HepG2 (cell line): Measurements from ENCODE around the gene CGREF1.

Experiments
- ETV6 ChIP-seq: sonication (generic); formaldehyde crosslinking; conservative IDR thresholded peaks from 2 replicates; pipeline ENCODE4 v1.4.0; 2020; ENCODE audit warnings: missing genetic modification reagents
- GABPA ChIP-seq, 2 experiments: IDR thresholded peaks; 2 replicates each; pipeline ENCODE4 v1.6.1; 2011 to 2016; ENCODE audit warnings: low read depth in 2 of 2, low read length in 1 of 2, missing biosample characterization in 1 of 2, missing genetic modification characterization in 1 of 2
- NFYB ChIP-seq: sonication (generic); formaldehyde crosslinking; IDR thresholded peaks from 2 replicates; pipeline ENCODE4 v1.4.0; 2020; ENCODE audit warnings: missing genetic modification reagents
- RBM39 ChIP-seq: fragments of 200-400 bp; formaldehyde crosslinking; IDR thresholded peaks from one replicate; pipeline ENCODE4 v1.6.1; 2018; ENCODE audit warnings: antibody characterized with exemption, mild to moderate bottlenecking, low read depth, low read length; ENCODE audit not compliant: poor library complexity, severe bottlenecking
- SIX1 ChIP-seq: sonication (generic); formaldehyde crosslinking; IDR thresholded peaks from 2 replicates; pipeline ENCODE4 v1.4.0; 2020; ENCODE audit warnings: missing genetic modification reagents, borderline replicate concordance
- SSRP1 ChIP-seq: IDR thresholded peaks from 2 replicates; pipeline ENCODE4 v1.6.1; 2016; ENCODE audit warnings: control low read depth
- ZFP36L1 ChIP-seq: sonication (generic); formaldehyde crosslinking; IDR thresholded peaks from 2 replicates; pipeline ENCODE4 v1.8.0; 2022; ENCODE audit warnings: mild to moderate bottlenecking, missing genetic modification reagents, moderate library complexity
- ZNF333 ChIP-seq: sonication (generic); formaldehyde crosslinking; IDR thresholded peaks from 2 replicates; pipeline ENCODE4 v1.4.0; 2020; ENCODE audit warnings: mild to moderate bottlenecking, missing genetic modification reagents, borderline replicate concordance
- ZNF33A ChIP-seq: sonication (generic); formaldehyde crosslinking; IDR thresholded peaks from 2 replicates; pipeline ENCODE4 v1.5.1; 2020; ENCODE audit warnings: missing genetic modification reagents, mild to moderate bottlenecking, moderate library complexity, borderline replicate concordance
- ZNF761 ChIP-seq: sonication (generic); formaldehyde crosslinking; conservative IDR thresholded peaks from 2 replicates; pipeline ENCODE4 v1.4.0; 2020; ENCODE audit warnings: mild to moderate bottlenecking, missing genetic modification reagents
- TF ChIP-seq, protein P1 (sequence below): IDR thresholded peaks from 2 replicates; pipeline ENCODE4 v1.6.1; 2012; ENCODE audit warnings: low read depth, low read length, improper control_type of control experiment

- TF ChIP-seq ETV6 (CRISPR knock-in tag) (no peak), SSRP1 (CRISPR knock-in tag) (no peak), GABPA (IDR thresholded peaks at IDR 0.05; ENCODE audit: low read depth, low read length) (no peak), GABPA (CRISPR knock-in tag; IDR thresholded peaks at IDR 0.05; ENCODE audit: low read depth) (no peak), ZFP36L1 (no peak), NFYB (CRISPR knock-in tag) (no peak), SIX1 (CRISPR knock-in tag) (no peak), RBM39 (no peak), ZNF33A (no peak), ZNF761 (CRISPR knock-in tag) (no peak), ZNF333 (CRISPR knock-in tag) (no peak)
- TF ChIP-seq, protein P1, sequence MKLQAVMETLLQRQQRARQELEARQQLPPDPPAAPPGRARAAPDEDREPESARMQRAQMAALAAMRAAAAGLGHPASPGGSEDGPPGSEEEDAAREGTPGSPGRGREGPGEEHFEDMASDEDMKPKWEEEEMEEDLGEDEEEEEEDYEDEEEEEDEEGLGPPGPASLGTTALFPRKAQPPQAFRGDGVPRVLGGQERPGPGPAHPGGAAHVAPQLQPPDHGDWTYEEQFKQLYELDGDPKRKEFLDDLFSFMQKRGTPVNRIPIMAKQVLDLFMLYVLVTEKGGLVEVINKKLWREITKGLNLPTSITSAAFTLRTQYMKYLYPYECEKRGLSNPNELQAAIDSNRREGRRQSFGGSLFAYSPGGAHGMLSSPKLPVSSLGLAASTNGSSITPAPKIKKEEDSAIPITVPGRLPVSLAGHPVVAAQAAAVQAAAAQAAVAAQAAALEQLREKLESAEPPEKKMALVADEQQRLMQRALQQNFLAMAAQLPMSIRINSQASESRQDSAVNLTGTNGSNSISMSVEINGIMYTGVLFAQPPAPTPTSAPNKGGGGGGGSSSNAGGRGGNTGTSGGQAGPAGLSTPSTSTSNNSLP = no peak
Measured at GRCh38 chr2:27122791-27123190, 3.9 kb upstream of the CGREF1 start.
